Endodermal cell (in vitro differentiated cells): Measurements from ENCODE around the gene LRRC53. TPM values are rescaled to one million over a fixed set of nuclear protein-coding genes. Genes with fewer than 3 reads are reported as not detected.
A peak's percentile ranks its signal among the peaks of the same experiment; 100 is the strongest.

Experiments used
- DNase-seq: peaks from one replicate; pipeline ENCODE4 v3.0.0-alpha.2; 2017
- H3K27ac ChIP-seq: 2 replicates; pipeline ENCODE4 v1.5.1; 2013; ENCODE audit warnings: mild to moderate bottlenecking, low read depth, low read length, moderate library complexity
- H3K27me3 ChIP-seq: 2 replicates; pipeline ENCODE4 v1.6.1; 2013; ENCODE audit warnings: mild to moderate bottlenecking, low read length, moderate library complexity; ENCODE audit not compliant: insufficient read depth, control insufficient read depth, poor library complexity, severe bottlenecking
- H3K36me3 ChIP-seq: 2 replicates; pipeline ENCODE4 v1.7.0; 2013; ENCODE audit warnings: mild to moderate bottlenecking, low read length, moderate library complexity; ENCODE audit not compliant: control insufficient read depth, insufficient read depth
- H3K4me1 ChIP-seq: one replicate; pipeline ENCODE4 v1.7.0; 2013; ENCODE audit warnings: low read length; ENCODE audit not compliant: control insufficient read depth, insufficient read depth
- H3K4me3 ChIP-seq: 2 replicates; pipeline ENCODE4 v1.5.1; 2013; ENCODE audit warnings: mild to moderate bottlenecking, low read length, moderate library complexity
- H3K9ac ChIP-seq: 2 replicates; pipeline ENCODE4 v1.6.1; 2013; ENCODE audit warnings: mild to moderate bottlenecking, low read length, moderate library complexity; ENCODE audit not compliant: poor library complexity, severe bottlenecking; ENCODE audit errors: extremely low read depth
- H3K9me3 ChIP-seq: 2 replicates; pipeline ENCODE4 v1.6.1; 2013; ENCODE audit warnings: mild to moderate bottlenecking, low read length, moderate library complexity; ENCODE audit not compliant: control insufficient read depth
- H3K27ac Mint-ChIP-seq: 2 replicates; pipeline ENCODE4 v1.8.0; 2020; ENCODE audit warnings: mixed read lengths
- H3K27me3 Mint-ChIP-seq: 2 replicates; pipeline ENCODE4 v1.8.0; 2021; ENCODE audit warnings: mild to moderate bottlenecking, mixed read lengths; ENCODE audit not compliant: insufficient read depth
- H3K36me3 Mint-ChIP-seq: 2 replicates; pipeline ENCODE4 v1.8.0; 2020; ENCODE audit warnings: low read depth, mixed read lengths
- H3K4me1 Mint-ChIP-seq: 2 replicates; pipeline ENCODE4 v1.8.0; 2020; ENCODE audit warnings: mixed read lengths
- H3K4me3 Mint-ChIP-seq: 2 replicates; pipeline ENCODE4 v1.8.0; 2020; ENCODE audit warnings: mild to moderate bottlenecking, moderate library complexity, mixed read lengths
- H3K9me3 Mint-ChIP-seq: 2 replicates; pipeline ENCODE4 v1.8.0; 2020; ENCODE audit warnings: mild to moderate bottlenecking, mixed read lengths
- WGBS, 2 experiments: methylation state at CpG; one replicate each; pipeline versions ENCODE4 v1.1.5 to v1.1.7; 2013; ENCODE audit warnings: missing lambda C conversion rate in 2 of 2, mixed read lengths in 1 of 2; ENCODE audit not compliant: insufficient coverage in 1 of 2, insufficient read length in 1 of 2; 5-methylcytosine and 5-hydroxymethylcytosine counted together
- total RNA-seq, 2 donors: library from RNA; stranded (reverse); fragmentation: NEBNext Ultra II Directional in 1 of 2; extraction: Animal tissue kit (Norgen Biotek cat#: 25700) in 1 of 2; gene quantifications; 2 replicates in 1 of 2; 3 replicates in 1 of 2; pipeline ENCODE4 v1.2.1, GENCODE V29; 2021
- TF ChIP-seq, protein P1 (sequence below): fragments of 200-600 bp; sonication (generic); conservative IDR thresholded peaks from 2 replicates; pipeline ENCODE4 v1.5.0; 2021; ENCODE audit warnings: antibody characterized with exemption, mild to moderate bottlenecking

The LRRC53 gene
- total RNA-seq, 2 donors from 2014 or later: not detected

- peaks cover 3% of the 10 kb centered on the region for H3K4me1 Mint-ChIP-seq
- no peaks in the 10 kb centered on the region for H3K36me3 Mint-ChIP-seq
- no peak overlapping the region for H3K27ac ChIP-seq
- no peak for DNase-seq
- no peak overlapping the region for H3K9ac ChIP-seq
- no peaks in the 10 kb centered on the region for H3K4me1 ChIP-seq
- no peak overlapping the region for H3K4me3 ChIP-seq
- H3K27me3 Mint-ChIP-seq: no peaks in the 10 kb centered on the region
- WGBS, 2 experiments: 80 to 90% methylated on average over 2 to 8 of the region's 8 CpGs
- H3K36me3 ChIP-seq: no peaks in the 10 kb centered on the region
- H3K9me3 ChIP-seq: no peaks in the 10 kb centered on the region
- no peak overlapping the region for H3K4me3 Mint-ChIP-seq
- H3K9me3 Mint-ChIP-seq: no peaks in the 10 kb centered on the region
- H3K27ac Mint-ChIP-seq: no peak overlapping the region
- no peaks in the 10 kb centered on the region for H3K27me3 ChIP-seq
- TF ChIP-seq, protein P1, sequence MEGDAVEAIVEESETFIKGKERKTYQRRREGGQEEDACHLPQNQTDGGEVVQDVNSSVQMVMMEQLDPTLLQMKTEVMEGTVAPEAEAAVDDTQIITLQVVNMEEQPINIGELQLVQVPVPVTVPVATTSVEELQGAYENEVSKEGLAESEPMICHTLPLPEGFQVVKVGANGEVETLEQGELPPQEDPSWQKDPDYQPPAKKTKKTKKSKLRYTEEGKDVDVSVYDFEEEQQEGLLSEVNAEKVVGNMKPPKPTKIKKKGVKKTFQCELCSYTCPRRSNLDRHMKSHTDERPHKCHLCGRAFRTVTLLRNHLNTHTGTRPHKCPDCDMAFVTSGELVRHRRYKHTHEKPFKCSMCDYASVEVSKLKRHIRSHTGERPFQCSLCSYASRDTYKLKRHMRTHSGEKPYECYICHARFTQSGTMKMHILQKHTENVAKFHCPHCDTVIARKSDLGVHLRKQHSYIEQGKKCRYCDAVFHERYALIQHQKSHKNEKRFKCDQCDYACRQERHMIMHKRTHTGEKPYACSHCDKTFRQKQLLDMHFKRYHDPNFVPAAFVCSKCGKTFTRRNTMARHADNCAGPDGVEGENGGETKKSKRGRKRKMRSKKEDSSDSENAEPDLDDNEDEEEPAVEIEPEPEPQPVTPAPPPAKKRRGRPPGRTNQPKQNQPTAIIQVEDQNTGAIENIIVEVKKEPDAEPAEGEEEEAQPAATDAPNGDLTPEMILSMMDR: no peak
Observed at GRCh38 chr1:74513411-74514300, 1.2 kb upstream of the LRRC53 start.

GRCh38 chr1:74508449-74508848 lies 4.0 kb downstream of the LRRC53 start:
- Mint-ChIP-seq H3K4me3 (no peak overlapping the region), H3K36me3 (no peaks in the 10 kb centered on the region), H3K27ac (no peak overlapping the region), H3K4me1 (peaks cover 18% of the 10 kb centered on the region), H3K27me3 (peaks cover 9% of the 10 kb centered on the region), H3K9me3 (no peaks in the 10 kb centered on the region)
- H3K4me1 ChIP-seq: no peaks in the 10 kb centered on the region
- WGBS, 2 experiments: 28 to 45% methylated on average over 3 of the region's 3 CpGs
- DNase-seq: no peak
- no peak overlapping the region for H3K27ac ChIP-seq
- TF ChIP-seq, protein P1: no peak
- H3K9ac ChIP-seq: no peak overlapping the region
- no peaks in the 10 kb centered on the region for H3K36me3 ChIP-seq
- no peaks in the 10 kb centered on the region for H3K9me3 ChIP-seq
- no peak overlapping the region for H3K4me3 ChIP-seq
- no peaks in the 10 kb centered on the region for H3K27me3 ChIP-seq

- H3K4me3 Mint-ChIP-seq: no peak overlapping the region
Observed at GRCh38 chr1:74505928-74506710, 6.3 kb downstream of the LRRC53 start.

More at GRCh38 chr1:74505928-74506710, 6.3 kb downstream of the LRRC53 start:
- Histone ChIP-seq H3K9me3 (no peaks in the 10 kb centered on the region), H3K4me1 (no peaks in the 10 kb centered on the region), H3K27ac (peak overlapping the region; percentile 94), H3K4me3 (no peak overlapping the region), H3K36me3 (no peaks in the 10 kb centered on the region), H3K27me3 (no peaks in the 10 kb centered on the region), H3K9ac (peak overlapping the region; percentile 1)
- WGBS, 2 experiments: 43 to 74% methylated on average over 4 to 8 of the region's 8 CpGs
- no peaks in the 10 kb centered on the region for H3K36me3 Mint-ChIP-seq
- no peak overlapping the region for H3K27ac Mint-ChIP-seq
- no peak for DNase-seq
- H3K4me1 Mint-ChIP-seq: peaks cover 18% of the 10 kb centered on the region
- H3K9me3 Mint-ChIP-seq: no peaks in the 10 kb centered on the region
- TF ChIP-seq, protein P1: no peak
- H3K27me3 Mint-ChIP-seq: peaks cover 9% of the 10 kb centered on the region
